H9 (cell line): ENCODE measurements around the gene SNAPC2. TPM values are rescaled to one million over a fixed set of nuclear protein-coding genes. Genes with fewer than 3 reads are reported as not detected.

ENCODE experiments used
- DNase-seq: peaks from one replicate; pipeline ENCODE4 v3.0.0-alpha.2; 2017
- H2AFZ ChIP-seq: one replicate; pipeline ENCODE4 v1.6.1; 2013; ENCODE audit warnings: mild to moderate bottlenecking, low read length, control low read depth, moderate library complexity
- H2AK5ac ChIP-seq: 2 replicates; pipeline ENCODE4 v1.6.1; 2013; ENCODE audit warnings: low read length, control low read depth, mixed read lengths; ENCODE audit not compliant: insufficient read length
- H2BK120ac ChIP-seq: one replicate; pipeline ENCODE4 v1.6.1; 2013; ENCODE audit warnings: low read depth, mild to moderate bottlenecking, low read length, control low read depth, inconsistent platforms; ENCODE audit not compliant: poor library complexity, severe bottlenecking
- H2BK12ac ChIP-seq: 2 replicates; pipeline ENCODE4 v1.6.1; 2013; ENCODE audit warnings: low read length, control low read depth, mixed read lengths, low read depth; ENCODE audit not compliant: insufficient read length
- H2BK15ac ChIP-seq: 2 replicates; pipeline ENCODE4 v1.6.1; 2013; ENCODE audit warnings: low read depth, low read length, control low read depth
- H2BK20ac ChIP-seq: one replicate; pipeline ENCODE4 v1.6.1; 2013; ENCODE audit warnings: low read depth, mild to moderate bottlenecking, low read length, control low read depth, inconsistent platforms; ENCODE audit not compliant: poor library complexity, severe bottlenecking
- H2BK5ac ChIP-seq: 2 replicates; pipeline ENCODE4 v1.6.1; 2013; ENCODE audit warnings: low read length, control low read depth, mixed read lengths; ENCODE audit not compliant: insufficient read length
- H3K14ac ChIP-seq: 2 replicates; pipeline ENCODE4 v1.6.1; 2013; ENCODE audit warnings: low read length, control low read depth; ENCODE audit not compliant: insufficient read depth
- H3K18ac ChIP-seq: 2 replicates; pipeline ENCODE4 v1.6.1; 2013; ENCODE audit warnings: low read depth, mild to moderate bottlenecking, mixed read lengths, low read length, control low read depth; ENCODE audit not compliant: insufficient read length
- H3K23ac ChIP-seq: 2 replicates; pipeline ENCODE4 v1.6.1; 2013; ENCODE audit warnings: low read length, control low read depth, mixed read lengths, low read depth; ENCODE audit not compliant: insufficient read length
- H3K23me2 ChIP-seq: 2 replicates; pipeline ENCODE4 v1.6.1; 2013; ENCODE audit warnings: low read depth, mild to moderate bottlenecking, mixed read lengths, low read length, control low read depth; ENCODE audit not compliant: insufficient read length, poor library complexity, severe bottlenecking
- H3K27ac ChIP-seq: 2 replicates; pipeline ENCODE4 v1.5.1; 2013; ENCODE audit warnings: low read length, control low read depth, mixed read lengths, low read depth; ENCODE audit not compliant: insufficient read length
- H3K27me3 ChIP-seq: 2 replicates; pipeline ENCODE4 v1.6.1; 2013; ENCODE audit warnings: low read length, control low read depth, inconsistent platforms; ENCODE audit not compliant: insufficient read depth
- H3K4ac ChIP-seq: 2 replicates; pipeline ENCODE4 v1.6.1; 2013; ENCODE audit warnings: low read depth, mild to moderate bottlenecking, control low read depth, inconsistent platforms, low read length, moderate library complexity
- H3K4me1 ChIP-seq: 2 replicates; pipeline ENCODE4 v1.6.1; 2013; ENCODE audit warnings: low read length, control low read depth, inconsistent platforms; ENCODE audit not compliant: insufficient read depth
- H3K4me2 ChIP-seq: 2 replicates; pipeline ENCODE4 v1.6.1; 2013; ENCODE audit warnings: low read length, control low read depth, mixed read lengths; ENCODE audit not compliant: insufficient read length, insufficient read depth
- H3K56ac ChIP-seq: 2 replicates; pipeline ENCODE4 v1.6.1; 2013; ENCODE audit warnings: low read depth, mild to moderate bottlenecking, mixed read lengths, low read length, control low read depth; ENCODE audit not compliant: insufficient read length
- H3K79me1 ChIP-seq: 2 replicates; pipeline ENCODE4 v1.6.1; 2013; ENCODE audit warnings: low read depth, mild to moderate bottlenecking, moderate library complexity, low read length, control low read depth, inconsistent platforms; ENCODE audit not compliant: insufficient read depth, poor library complexity, severe bottlenecking
- H3K79me2 ChIP-seq: 2 replicates; pipeline ENCODE4 v1.6.1; 2013; ENCODE audit warnings: low read length, control low read depth, inconsistent platforms; ENCODE audit not compliant: insufficient read depth
- H3K9ac ChIP-seq: 2 replicates; pipeline ENCODE4 v1.6.1; 2013; ENCODE audit warnings: low read length, control low read depth, mixed read lengths; ENCODE audit not compliant: insufficient read length; ENCODE audit errors: extremely low read depth
- H3K9me3 ChIP-seq: one replicate; pipeline ENCODE4 v1.6.1; 2013; ENCODE audit warnings: low read depth, low read length, inconsistent platforms; ENCODE audit not compliant: control insufficient read depth
- H3T11ph ChIP-seq: one replicate; pipeline ENCODE4 v1.6.1; 2013; ENCODE audit warnings: mild to moderate bottlenecking, low read length, control low read depth, inconsistent platforms
- H4K20me1 ChIP-seq: one replicate; pipeline ENCODE4 v1.6.1; 2013; ENCODE audit not compliant: control insufficient read depth, insufficient read length, insufficient read depth
- H4K5ac ChIP-seq: 2 replicates; pipeline ENCODE4 v1.6.1; 2013; ENCODE audit warnings: low read depth, mild to moderate bottlenecking, mixed read lengths, low read length, control low read depth; ENCODE audit not compliant: insufficient read length
- H4K8ac ChIP-seq: replicated peaks from 2 replicates; pipeline ENCODE4 v1.6.1; 2013; ENCODE audit warnings: low read length, control low read depth, mixed read lengths, low read depth; ENCODE audit not compliant: insufficient read length
- H4K91ac ChIP-seq: 2 replicates; pipeline ENCODE4 v1.6.1; 2013; ENCODE audit warnings: low read depth, mild to moderate bottlenecking, moderate library complexity, mixed read lengths, low read length, control low read depth; ENCODE audit not compliant: insufficient read length
- H3K27ac Mint-ChIP-seq, 3 experiments: 2 replicates in 2 of 3; 3 replicates in 1 of 3; pipeline ENCODE4 v1.8.0; 2020 to 2021; ENCODE audit warnings: mixed read lengths in 3 of 3, mild to moderate bottlenecking in 1 of 3, moderate library complexity in 1 of 3
- H3K27me3 Mint-ChIP-seq: 2 replicates; pipeline ENCODE4 v1.8.0; 2021; ENCODE audit warnings: low read depth, mild to moderate bottlenecking, moderate library complexity, mixed read lengths
- H3K36me3 Mint-ChIP-seq, 3 experiments: 2 replicates in 2 of 3; 3 replicates in 1 of 3; pipeline ENCODE4 v1.8.0; 2020 to 2021; ENCODE audit warnings: low read depth in 3 of 3, mixed read lengths in 3 of 3; ENCODE audit not compliant: insufficient read depth in 1 of 3
- H3K4me1 Mint-ChIP-seq, 2 experiments: 2 replicates each; pipeline ENCODE4 v1.8.0; 2020; ENCODE audit warnings: mixed read lengths in 2 of 2
- H3K4me3 Mint-ChIP-seq, 2 experiments: 2 replicates in 1 of 2; 3 replicates in 1 of 2; pipeline ENCODE4 v1.8.0; 2020 to 2021; ENCODE audit warnings: mild to moderate bottlenecking in 2 of 2, mixed read lengths in 2 of 2, moderate library complexity in 1 of 2
- H3K9me3 Mint-ChIP-seq, 2 experiments: 2 replicates in 1 of 2; 3 replicates in 1 of 2; pipeline ENCODE4 v1.8.0; 2020; ENCODE audit warnings: mild to moderate bottlenecking in 2 of 2, mixed read lengths in 2 of 2, moderate library complexity in 1 of 2
- CTCF ChIP-seq: fragments of 200-600 bp; sonication (generic); conservative IDR thresholded peaks from 3 replicates; pipeline ENCODE4 v1.8.0; 2021; ENCODE audit warnings: antibody characterized with exemption, mild to moderate bottlenecking
- WGBS: extraction: QIAGEN DNeasy Blood & Tissue Kit; methylation state at CpG from one replicate; pipeline ENCODE4 v1.1.7; 2013; ENCODE audit warnings: missing lambda C conversion rate, low lambda C conversion rate, mixed read lengths; ENCODE audit not compliant: insufficient read length; ENCODE audit errors: extremely low coverage; 5-methylcytosine and 5-hydroxymethylcytosine counted together
- total RNA-seq: library from RNA; stranded (reverse); gene quantifications from 2 replicates; pipeline ENCODE4 v1.2.1, GENCODE V29; 2021

Gene SNAPC2
- total RNA-seq, 1 experiment from 2014 or later, result 17.8 TPM

- Mint-ChIP-seq H3K9me3 (no peaks in the 10 kb centered on the region; a peak in 1 of 5 replicates), H3K4me3 (no peak overlapping the region), H3K4me1 (peaks cover 0 to 2% of the 10 kb centered on the region in 2 experiments; a peak in 1 of 4 replicates), H3K36me3 (peaks cover 30 to 69% (median 64%) of the 10 kb centered on the region in 3 experiments), H3K27ac (no peak overlapping the region), H3K27me3 (no peaks in the 10 kb centered on the region)
- Histone ChIP-seq H3K27me3 (no peaks in the 10 kb centered on the region), H3K18ac (no peak overlapping the region), H4K5ac (no peak overlapping the region), H2BK15ac (no peak overlapping the region), H2BK12ac (no peak overlapping the region), H2AFZ (no peak overlapping the region), H2BK120ac (no peak overlapping the region), H2BK5ac (no peak overlapping the region), H3K27ac (no peak overlapping the region), H3K23ac (no peak overlapping the region), H2BK20ac (no peak overlapping the region), H3K4ac (no peak overlapping the region), H3K79me1 (no peaks in the 10 kb centered on the region), H3K79me2 (no peaks in the 10 kb centered on the region), H3K14ac (no peak overlapping the region), H3K9ac (no peak overlapping the region), H3K9me3 (no peaks in the 10 kb centered on the region), H3K56ac (no peak overlapping the region), H3T11ph (no peak overlapping the region), H2AK5ac (no peak overlapping the region), H4K20me1 (no peaks in the 10 kb centered on the region), H4K8ac (no peak overlapping the region), H3K4me1 (no peaks in the 10 kb centered on the region), H3K4me2 (no peak overlapping the region), H3K23me2 (no peaks in the 10 kb centered on the region), H4K91ac (no peak overlapping the region)
- DNase-seq, result no peak
- WGBS, result no CpG with 5 or more reads among the region's 22 CpGs
- TF ChIP-seq CTCF, result no peak
Measured at GRCh38 chr19:7962644-7963268, 42.6 kb downstream of the SNAPC2 start.
